GM23248 (cell line): ENCODE measurements around the gene RTTN.

Source experiments
- EZH2 ChIP-seq: fragments of 200-600 bp; sonication (generic); IDR thresholded peaks from 2 replicates; pipeline ENCODE4 v1.6.1; 2018; ENCODE audit warnings: antibody characterized with exemption, mild to moderate bottlenecking; ENCODE audit not compliant: insufficient read depth, poor library complexity, severe bottlenecking
- EZH2phosphoT487 ChIP-seq: fragments of 200-600 bp; sonication (generic); IDR thresholded peaks from 2 replicates; pipeline ENCODE4 v1.6.1; 2018; ENCODE audit warnings: antibody characterized with exemption, moderate library complexity, mild to moderate bottlenecking, low read depth; ENCODE audit not compliant: insufficient read depth

DNA sequence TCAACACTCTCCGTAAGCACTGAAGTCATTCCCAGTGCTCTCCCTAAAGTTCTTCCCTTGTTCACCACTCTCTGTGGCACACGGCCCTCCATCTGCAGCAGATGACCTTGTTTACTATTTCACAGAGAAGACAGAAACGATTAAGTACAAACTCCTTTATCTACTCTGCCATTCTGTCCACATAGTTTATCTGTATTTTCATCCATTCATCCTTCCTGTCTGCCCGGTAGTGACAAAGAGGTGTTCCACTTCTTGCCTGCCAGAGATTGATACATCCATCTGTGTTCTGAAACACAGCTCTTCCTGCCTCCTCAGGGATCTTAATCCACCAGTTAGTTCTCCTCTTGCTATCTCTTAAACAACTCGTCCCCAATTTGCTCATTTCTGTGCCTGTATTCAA lies 179.9 kb downstream of the RTTN start:
- TF ChIP-seq EZH2 (no peak), EZH2phosphoT487 (no peak)
